ENCODE measurements around the gene HPCAL1. TPM values are rescaled to one million over a fixed set of nuclear protein-coding genes. Genes with fewer than 3 reads are reported as not detected.

HPCAL1 gene
- total RNA-seq, 1 experiment from 2014 or later, result 165 TPM

DNA sequence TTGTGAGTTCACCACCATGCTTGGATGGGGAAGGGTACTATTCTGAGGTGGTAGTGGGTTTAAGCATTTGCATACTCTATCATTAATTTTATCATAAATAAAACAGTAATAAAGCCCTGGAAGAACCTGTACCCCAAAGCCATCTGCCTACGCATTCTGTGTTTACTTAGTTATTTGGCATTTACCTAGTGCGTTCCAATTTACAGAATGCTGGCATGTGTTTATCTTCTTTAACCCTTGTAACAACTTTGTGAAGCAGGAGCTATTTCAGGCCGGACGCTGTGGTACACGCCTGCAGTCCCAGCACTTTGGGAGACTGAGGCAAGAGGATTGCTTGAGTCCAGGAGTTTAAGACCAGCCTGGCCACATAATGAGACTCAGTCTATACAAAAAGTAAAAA is 163.2 kb downstream of the HPCAL1 start:
- DNase-seq (ENCODE audit: low read depth), result no peak
- in situ Hi-C loops (cut with HindIII; ENCODE audit: low pct_unique_long_range_greater_than_20kb, low sequenced_read_pairs), result no loop called here

DNA sequence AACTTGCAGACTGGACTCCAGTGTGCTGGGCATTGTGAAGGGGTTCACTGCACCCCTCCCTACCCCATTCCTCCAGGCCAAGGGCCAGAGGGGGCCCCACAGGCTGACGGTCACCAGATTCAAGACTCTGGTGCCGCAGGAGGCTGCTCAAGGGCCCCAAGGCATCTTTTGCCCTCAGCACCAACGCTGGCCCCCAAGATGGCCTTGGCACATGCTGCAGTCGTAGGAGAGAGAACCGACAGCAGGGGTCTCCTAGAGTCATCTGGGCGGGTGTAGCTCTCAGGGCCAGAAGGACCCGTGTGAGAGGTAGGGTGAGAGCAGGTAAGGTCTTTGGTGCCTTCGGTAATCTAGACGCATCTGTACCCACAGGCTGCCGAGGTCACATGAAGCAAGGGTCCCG is 164.1 kb downstream of the HPCAL1 start:
- in situ Hi-C loops (cut with HindIII; ENCODE audit: low pct_unique_long_range_greater_than_20kb, low sequenced_read_pairs), result no loop called here

DNA sequence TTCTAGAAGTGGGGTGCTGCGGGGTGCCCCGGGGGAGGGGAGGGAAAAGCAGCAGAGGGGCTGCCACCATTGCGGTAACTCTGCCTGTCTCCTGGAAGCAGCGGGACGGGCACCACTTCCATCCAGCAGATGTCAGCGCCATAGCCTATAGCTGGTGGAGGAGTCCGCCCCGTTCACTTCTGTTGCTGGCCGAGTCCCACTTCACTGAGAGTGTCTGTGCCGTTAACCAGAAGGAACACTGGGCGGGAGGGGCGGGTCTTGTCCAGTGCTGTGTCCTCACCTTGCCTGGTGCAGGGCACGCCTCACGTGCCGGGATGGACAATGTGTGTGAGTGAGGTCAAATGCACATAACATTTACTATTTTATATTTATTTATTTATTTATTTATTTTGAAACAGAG is 164.7 kb downstream of the HPCAL1 start:
- in situ Hi-C loops (cut with HindIII; ENCODE audit: low pct_unique_long_range_greater_than_20kb, low sequenced_read_pairs), result no loop called here
- DNase-seq (ENCODE audit: low read depth), result no peak

More for the DNA sequence above, 164.1 kb downstream of the HPCAL1 start:
- no peak for DNase-seq (ENCODE audit: low read depth)

GRCh38 chr2:10469301-10469700 is 166.6 kb downstream of the HPCAL1 start:
- in situ Hi-C loops (cut with HindIII; ENCODE audit: low pct_unique_long_range_greater_than_20kb, low sequenced_read_pairs), result no loop called here

GRCh38 chr2:10469955-10470608 is 167.4 kb downstream of the HPCAL1 start:
- in situ Hi-C loops (cut with HindIII; ENCODE audit: low pct_unique_long_range_greater_than_20kb, low sequenced_read_pairs), result no loop called here
- no peak for DNase-seq (ENCODE audit: low read depth)

More at GRCh38 chr2:10469301-10469700, 166.6 kb downstream of the HPCAL1 start:
- no peak for DNase-seq (ENCODE audit: low read depth)

DNA sequence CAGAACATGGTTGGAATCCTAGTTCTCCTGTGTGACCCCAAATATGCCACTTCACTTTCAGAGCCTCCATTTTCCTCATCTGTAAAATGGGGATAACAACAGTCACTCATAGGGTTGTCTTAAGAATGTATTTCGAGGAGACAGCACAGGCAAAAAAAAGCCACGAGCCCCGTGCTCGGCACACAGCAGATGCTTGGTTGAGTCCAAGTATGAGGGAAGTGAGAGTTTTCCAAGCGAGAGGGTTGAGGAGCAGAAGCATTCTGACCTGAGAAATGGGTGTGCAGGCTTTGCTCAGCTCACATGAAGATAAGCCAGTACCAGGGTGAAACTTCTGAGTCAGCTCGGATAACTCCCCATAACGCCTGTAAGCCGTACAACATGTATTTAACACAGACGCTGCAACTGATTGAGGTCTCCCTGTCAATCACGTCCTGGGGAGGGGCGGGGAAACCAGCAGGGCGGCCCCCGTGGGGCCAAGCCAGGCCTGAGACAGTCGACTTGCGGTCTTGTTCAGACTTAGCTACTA is 168.4 kb downstream of the HPCAL1 start:
- no peak for DNase-seq (ENCODE audit: low read depth)
- in situ Hi-C loops (cut with HindIII; ENCODE audit: low pct_unique_long_range_greater_than_20kb, low sequenced_read_pairs), result no loop called here

GRCh38 chr2:10471955-10472354 is 169.3 kb downstream of the HPCAL1 start:
- in situ Hi-C loops (cut with HindIII; ENCODE audit: low pct_unique_long_range_greater_than_20kb, low sequenced_read_pairs), result no loop called here
- DNase-seq (ENCODE audit: low read depth), result no peak

- in situ Hi-C loops (cut with HindIII; ENCODE audit: low pct_unique_long_range_greater_than_20kb, low sequenced_read_pairs), result no loop called here
- DNase-seq (ENCODE audit: low read depth), result no peak
Measured at GRCh38 chr2:10473121-10473756, 170.5 kb downstream of the HPCAL1 start.

GRCh38 chr2:10475221-10475722 is 172.6 kb downstream of the HPCAL1 start:
- in situ Hi-C loops (cut with HindIII; ENCODE audit: low pct_unique_long_range_greater_than_20kb, low sequenced_read_pairs), result no loop called here
- no peak for DNase-seq (ENCODE audit: low read depth)

DNA sequence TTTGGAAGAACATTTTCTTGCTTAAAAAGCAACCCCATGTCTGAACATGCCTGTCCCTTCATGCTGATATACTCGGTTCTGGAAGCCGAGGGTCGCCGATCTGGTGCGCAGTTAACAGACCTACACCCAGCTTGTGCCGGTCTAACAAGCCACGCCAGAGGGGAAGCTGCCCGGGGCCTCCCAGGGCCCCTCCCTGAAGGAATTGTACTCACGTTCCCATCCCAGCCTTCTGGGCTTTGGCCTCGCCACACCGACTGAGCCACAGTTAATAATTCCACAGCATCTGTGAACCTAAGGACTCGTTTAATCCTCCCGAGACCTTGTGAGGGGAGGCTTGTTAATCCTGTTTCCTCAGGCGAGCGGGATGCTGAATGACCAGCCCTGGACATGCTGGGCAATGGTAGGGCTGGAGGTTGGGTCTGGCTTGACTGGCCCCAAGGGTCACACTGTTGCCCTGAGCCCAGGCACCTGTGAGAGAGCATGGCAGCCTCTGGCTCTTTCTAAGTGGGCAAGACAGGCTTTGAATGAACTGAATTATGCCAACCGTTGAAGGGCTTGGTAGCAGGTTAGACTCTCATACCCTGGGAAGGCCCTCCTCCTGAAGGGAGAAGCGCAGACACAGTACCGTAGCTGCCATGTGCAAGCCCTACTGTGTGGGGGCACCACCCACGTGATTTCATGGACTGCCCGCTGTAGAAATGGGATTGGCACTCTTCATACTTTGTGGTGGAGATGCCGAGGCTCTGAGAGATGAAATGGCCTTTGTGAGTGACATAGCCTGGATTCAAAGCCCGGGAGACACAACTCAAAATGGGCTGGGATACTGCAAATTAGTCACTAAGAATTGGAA is 173.3 kb downstream of the HPCAL1 start:
- in situ Hi-C loops (cut with HindIII; ENCODE audit: low pct_unique_long_range_greater_than_20kb, low sequenced_read_pairs), result no loop called here

DNA sequence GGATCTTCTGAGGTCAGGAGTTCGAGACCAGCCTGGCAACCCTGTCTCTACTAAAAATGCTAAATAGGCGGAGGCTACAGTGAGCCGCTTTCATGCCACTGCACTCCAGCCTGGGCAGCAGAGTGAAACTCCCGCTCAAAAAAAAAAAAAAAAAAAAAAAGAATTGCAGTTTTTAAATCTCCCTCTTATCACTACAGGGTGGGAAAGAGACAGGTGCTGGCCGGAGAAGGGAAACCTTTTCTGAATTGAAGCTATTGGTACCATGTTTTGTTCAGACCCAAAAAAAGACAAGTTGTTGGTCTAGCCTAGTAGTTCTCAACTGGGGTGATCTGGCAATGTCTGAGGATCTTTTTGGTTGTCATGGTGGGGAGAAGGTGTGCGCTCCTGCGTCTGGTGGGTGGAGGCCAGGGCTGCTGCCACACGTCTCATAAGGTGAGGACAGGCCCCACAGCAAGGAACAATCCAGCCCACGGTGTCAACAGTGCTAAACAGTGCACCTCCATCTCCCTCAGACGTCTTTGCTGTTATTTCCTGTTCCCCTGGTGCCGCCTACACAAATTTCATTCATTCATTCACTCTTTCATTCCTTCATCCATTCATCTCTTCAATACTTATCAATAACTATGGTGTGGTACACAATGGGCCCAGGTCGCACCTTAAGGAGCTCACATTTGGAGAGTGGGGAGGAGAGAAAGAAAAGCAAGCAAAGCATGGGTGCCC is 174.2 kb downstream of the HPCAL1 start:
- in situ Hi-C loops (cut with HindIII; ENCODE audit: low pct_unique_long_range_greater_than_20kb, low sequenced_read_pairs), result no loop called here
- no peak for DNase-seq (ENCODE audit: low read depth)

More for the DNA sequence above, 173.3 kb downstream of the HPCAL1 start:
- no peak for DNase-seq (ENCODE audit: low read depth)

Other genes with a start within 250 kb of the HPCAL1 start
- 3.2 and 5.7 TPM in 2 replicates for gene CYS1, start 222.5 kb upstream of the HPCAL1 start, total RNA-seq (2014; rRNA removed; shearing (Covaris generic); ENCODE audit: low replicate concordance)
- gene RRM2, start 180.2 kb upstream of the HPCAL1 start, total RNA-seq (2014; rRNA removed; shearing (Covaris generic); ENCODE audit: low replicate concordance), result 14.7 and 19.4 TPM in 2 replicates
- 212 and 233 TPM in 2 replicates for gene ODC1, start 145.4 kb downstream of the HPCAL1 start, total RNA-seq (2014; rRNA removed; shearing (Covaris generic); ENCODE audit: low replicate concordance)

Measured in Caki2 (cell line).